HEK293 (cell line): ENCODE results near the gene MYOM1.

Experiments used
- CTCF ChIP-seq: fragments of 450-650 bp; formaldehyde crosslinking; IDR thresholded peaks from 2 replicates; pipeline ENCODE4 v1.5.1; 2016; ENCODE audit warnings: missing biosample characterization, missing genetic modification characterization
- GLI4 ChIP-seq: fragments of 450-650 bp; formaldehyde crosslinking; IDR thresholded peaks from 2 replicates; pipeline ENCODE4 v1.5.1; 2016; ENCODE audit warnings: missing biosample characterization, missing genetic modification characterization
- ZNF660 ChIP-seq: fragments of 450-650 bp; IDR thresholded peaks from 2 replicates; pipeline ENCODE4 v1.5.1; 2018; ENCODE audit warnings: missing biosample characterization, mild to moderate bottlenecking, missing genetic modification characterization

- no peak for TF ChIP-seq CTCF (tag by site-specific recombination)
- no peak for TF ChIP-seq ZNF660
- no peak for TF ChIP-seq GLI4 (tag by site-specific recombination)
These were observed 9.8 kb downstream of the MYOM1 start for GRCh38 chr18:3209859-3210569.
